ENCODE data around the gene TMEM250. TPM values are rescaled to one million over a fixed set of nuclear protein-coding genes. Genes with fewer than 3 reads are reported as not detected.
A peak's percentile ranks its signal among the peaks of the same experiment; 100 is the strongest.

The TMEM250 gene
- total RNA-seq, 1 donor from 2014 or later: 33.6 TPM

GRCh38 chr9:136082496-136083361, 35.9 kb downstream of the TMEM250 start:
- Mint-ChIP-seq H3K27me3 (ENCODE audit: unreplicated experiment) (no peaks in the 10 kb centered on the region), H3K4me1 (ENCODE audit: unreplicated experiment) (no peaks in the 10 kb centered on the region), H3K27ac (ENCODE audit: unreplicated experiment) (peak overlapping the region; percentile 37), H3K9me3 (ENCODE audit: unreplicated experiment) (no peaks in the 10 kb centered on the region), H3K4me3 (ENCODE audit: unreplicated experiment) (peak overlapping the region; percentile 33), H3K36me3 (ENCODE audit: low read depth, unreplicated experiment) (no peaks in the 10 kb centered on the region)
- TF ChIP-seq CTCF (IDR thresholded peaks at IDR 0.05; ENCODE audit: unreplicated experiment): no peak
- no peak for DNase-seq (ENCODE audit: low spot score)

GRCh38 chr9:136081826-136082495, 36.7 kb downstream of the TMEM250 start:
- no peak for DNase-seq (ENCODE audit: low spot score)
- H3K9me3 Mint-ChIP-seq (ENCODE audit: unreplicated experiment): no peaks in the 10 kb centered on the region
- H3K27me3 Mint-ChIP-seq (ENCODE audit: unreplicated experiment): no peaks in the 10 kb centered on the region
- TF ChIP-seq CTCF (IDR thresholded peaks at IDR 0.05; ENCODE audit: unreplicated experiment): no peak
- H3K27ac Mint-ChIP-seq (ENCODE audit: unreplicated experiment): no peak overlapping the region
- peaks cover 3% of the 10 kb centered on the region for H3K36me3 Mint-ChIP-seq (ENCODE audit: low read depth, unreplicated experiment)
- no peaks in the 10 kb centered on the region for H3K4me1 Mint-ChIP-seq (ENCODE audit: unreplicated experiment)
- no peak overlapping the region for H3K4me3 Mint-ChIP-seq (ENCODE audit: unreplicated experiment)

GRCh38 chr9:136081113-136081825, 37.4 kb downstream of the TMEM250 start:
- H3K4me1 Mint-ChIP-seq (ENCODE audit: unreplicated experiment): no peaks in the 10 kb centered on the region
- no peaks in the 10 kb centered on the region for H3K27me3 Mint-ChIP-seq (ENCODE audit: unreplicated experiment)
- no peak for TF ChIP-seq CTCF (IDR thresholded peaks at IDR 0.05; ENCODE audit: unreplicated experiment)
- no peak overlapping the region for H3K4me3 Mint-ChIP-seq (ENCODE audit: unreplicated experiment)
- no peak for DNase-seq (ENCODE audit: low spot score)
- no peaks in the 10 kb centered on the region for H3K9me3 Mint-ChIP-seq (ENCODE audit: unreplicated experiment)
- H3K36me3 Mint-ChIP-seq (ENCODE audit: low read depth, unreplicated experiment): peaks cover 3% of the 10 kb centered on the region
- H3K27ac Mint-ChIP-seq (ENCODE audit: unreplicated experiment): no peak overlapping the region

- Mint-ChIP-seq H3K27ac (ENCODE audit: unreplicated experiment) (no peak overlapping the region), H3K27me3 (ENCODE audit: unreplicated experiment) (no peaks in the 10 kb centered on the region), H3K9me3 (ENCODE audit: unreplicated experiment) (no peaks in the 10 kb centered on the region), H3K36me3 (ENCODE audit: low read depth, unreplicated experiment) (peaks cover 3% of the 10 kb centered on the region), H3K4me1 (ENCODE audit: unreplicated experiment) (no peaks in the 10 kb centered on the region), H3K4me3 (ENCODE audit: unreplicated experiment) (no peak overlapping the region)
- no peak for DNase-seq (ENCODE audit: low spot score)
- no peak for TF ChIP-seq CTCF (IDR thresholded peaks at IDR 0.05; ENCODE audit: unreplicated experiment)
These were observed 38.0 kb downstream of the TMEM250 start for GRCh38 chr9:136080716-136081112.
